Activated naive CD8-positive, alpha-beta T cell (primary cell): ENCODE results near the gene PLEKHD1.
"Not testable (repeated sequence)": the region's sequence is repeated elsewhere in the genome, so short reads cannot be mapped to it uniquely, and the experiment has no call there.

ENCODE experiments used
- H3K27ac Mint-ChIP-seq: one replicate; pipeline ENCODE4 v1.8.0; 2021; ENCODE audit warnings: mixed read lengths
- H3K27me3 Mint-ChIP-seq: one replicate; pipeline ENCODE4 v1.8.0; 2021; ENCODE audit warnings: mixed read lengths
- H3K36me3 Mint-ChIP-seq: one replicate; pipeline ENCODE4 v1.8.0; 2021; ENCODE audit warnings: mixed read lengths
- H3K4me1 Mint-ChIP-seq: one replicate; pipeline ENCODE4 v1.8.0; 2021; ENCODE audit warnings: low read depth, mixed read lengths
- H3K4me3 Mint-ChIP-seq: one replicate; pipeline ENCODE4 v1.8.0; 2021; ENCODE audit warnings: mild to moderate bottlenecking, mixed read lengths
- H3K9me3 Mint-ChIP-seq: one replicate; pipeline ENCODE4 v1.8.0; 2021; ENCODE audit warnings: low read depth, mixed read lengths

Gene PLEKHD1

DNA sequence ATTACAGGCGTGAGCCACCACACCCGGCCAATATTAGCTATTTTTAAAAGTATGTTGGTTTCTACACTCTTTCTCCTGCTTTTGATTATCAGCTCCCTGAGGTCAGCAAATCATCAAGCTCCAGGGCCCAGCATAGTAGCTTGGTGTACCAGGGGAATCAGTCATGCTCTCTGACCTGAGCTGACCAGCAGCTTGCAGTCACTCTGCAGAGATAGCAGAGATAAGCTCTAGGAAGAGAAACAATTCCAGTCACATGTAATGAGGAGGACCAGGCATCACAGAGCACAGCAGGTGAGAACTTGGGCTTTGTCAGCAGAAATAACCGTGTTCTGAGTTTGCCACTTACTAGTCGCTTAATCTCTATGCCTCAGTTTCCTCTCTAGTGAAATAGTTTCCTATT, 8.5 kb downstream of the PLEKHD1 start:
- no peaks in the 10 kb centered on the region for H3K4me1 Mint-ChIP-seq
- no peaks in the 10 kb centered on the region for H3K27me3 Mint-ChIP-seq
- no peak overlapping the region for H3K27ac Mint-ChIP-seq
- H3K36me3 Mint-ChIP-seq: no peaks in the 10 kb centered on the region
- no peaks in the 10 kb centered on the region for H3K9me3 Mint-ChIP-seq
- no peak overlapping the region for H3K4me3 Mint-ChIP-seq

DNA sequence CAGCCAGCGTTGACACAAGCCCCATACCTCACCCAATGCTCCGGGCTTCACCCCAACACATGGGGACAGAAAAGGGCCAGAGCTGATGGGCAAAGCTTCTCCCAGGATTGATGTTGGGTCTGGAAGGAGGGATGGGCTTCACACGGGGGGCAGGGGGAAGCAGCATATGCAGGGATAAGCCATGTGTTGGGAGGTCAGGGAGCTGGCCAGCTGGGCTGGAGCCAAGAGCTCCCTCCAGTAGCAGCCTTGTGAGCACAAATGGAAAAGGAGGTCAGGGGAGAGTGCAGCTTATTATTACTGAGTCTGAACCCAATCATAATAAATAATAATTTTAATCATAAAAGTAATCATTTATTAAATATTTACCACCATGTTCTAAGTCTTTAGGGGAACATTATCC, 9.3 kb downstream of the PLEKHD1 start:
- H3K9me3 Mint-ChIP-seq: no peaks in the 10 kb centered on the region
- H3K27ac Mint-ChIP-seq: no peak overlapping the region
- H3K4me3 Mint-ChIP-seq: no peak overlapping the region
- no peaks in the 10 kb centered on the region for H3K4me1 Mint-ChIP-seq
- H3K27me3 Mint-ChIP-seq: no peaks in the 10 kb centered on the region
- no peaks in the 10 kb centered on the region for H3K36me3 Mint-ChIP-seq

DNA sequence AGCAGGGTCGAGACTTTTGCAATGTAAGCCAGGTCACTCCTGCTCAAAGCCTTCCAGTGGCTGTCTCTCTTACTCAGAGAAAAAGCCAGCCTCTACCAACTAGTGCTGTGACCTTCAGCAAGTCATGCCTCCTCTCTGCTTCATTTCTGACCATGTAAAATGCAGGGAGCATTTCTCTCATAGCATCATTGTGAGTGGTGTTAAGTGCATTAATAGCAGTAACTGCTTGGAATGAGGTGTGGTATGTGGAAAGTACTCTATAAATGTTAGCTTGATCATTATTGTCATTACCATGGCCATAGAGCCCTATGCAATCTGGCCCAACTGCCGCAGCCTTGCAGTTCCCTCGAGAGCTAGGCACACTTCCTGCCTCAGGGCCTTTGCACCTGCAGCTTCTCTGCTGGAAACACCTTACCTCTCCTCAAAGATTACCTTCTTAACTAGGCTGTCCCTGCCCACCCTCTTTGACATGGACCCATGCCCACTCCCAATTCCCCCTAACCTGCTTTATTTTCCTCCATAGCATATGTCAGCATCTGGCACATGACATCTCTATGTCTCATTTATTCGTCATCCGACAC, 10.9 kb downstream of the PLEKHD1 start:
- no peaks in the 10 kb centered on the region for H3K36me3 Mint-ChIP-seq
- no peaks in the 10 kb centered on the region for H3K27me3 Mint-ChIP-seq
- no peaks in the 10 kb centered on the region for H3K9me3 Mint-ChIP-seq
- H3K27ac Mint-ChIP-seq: no peak overlapping the region
- H3K4me1 Mint-ChIP-seq: no peaks in the 10 kb centered on the region
- no peak overlapping the region for H3K4me3 Mint-ChIP-seq

DNA sequence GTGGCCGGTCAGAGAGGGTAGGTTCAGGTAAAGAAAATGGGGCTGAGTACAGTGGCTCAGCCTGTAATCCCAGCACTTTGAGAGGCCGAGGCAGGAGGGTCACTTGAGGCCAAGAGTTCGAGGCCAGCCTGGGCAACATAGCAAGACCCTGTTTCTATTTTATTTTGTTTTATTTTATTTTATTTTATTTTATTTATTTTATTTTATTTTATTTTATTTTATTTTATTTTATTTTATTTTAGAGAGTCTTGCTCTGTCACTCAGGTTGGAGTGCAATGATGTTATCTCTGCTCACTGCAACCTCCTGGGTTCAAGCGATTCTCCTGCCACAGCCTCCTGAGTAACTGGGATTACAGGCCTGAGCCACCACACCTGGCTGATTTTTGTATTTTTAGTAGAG, 13.3 kb downstream of the PLEKHD1 start:
- not testable (repeated sequence) for H3K27ac Mint-ChIP-seq, H3K4me3 Mint-ChIP-seq, H3K9me3 Mint-ChIP-seq, H3K36me3 Mint-ChIP-seq, H3K27me3 Mint-ChIP-seq, H3K4me1 Mint-ChIP-seq

DNA sequence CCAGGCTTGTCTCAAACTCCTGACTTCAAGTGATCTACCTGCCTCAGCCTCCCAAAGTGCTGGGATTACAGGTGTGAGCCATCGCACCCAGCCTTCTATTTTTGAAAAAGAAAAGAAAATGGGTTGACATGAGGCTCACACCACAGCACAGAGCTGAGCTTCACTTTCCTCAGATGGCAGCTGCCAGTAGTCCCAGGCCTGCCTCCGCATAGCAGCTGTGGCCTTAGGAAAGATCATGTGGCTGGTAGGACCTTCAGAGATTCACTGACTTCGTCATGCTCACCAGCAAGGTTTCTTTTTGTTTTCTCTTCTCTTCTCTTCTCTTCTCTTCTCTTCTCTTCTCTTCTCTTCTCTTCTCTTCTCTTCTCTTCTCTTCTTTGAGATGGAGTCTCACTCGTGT, 13.8 kb downstream of the PLEKHD1 start:
- H3K4me1 Mint-ChIP-seq, H3K4me3 Mint-ChIP-seq, H3K27me3 Mint-ChIP-seq, H3K9me3 Mint-ChIP-seq, H3K36me3 Mint-ChIP-seq, H3K27ac Mint-ChIP-seq: not testable (repeated sequence)

DNA sequence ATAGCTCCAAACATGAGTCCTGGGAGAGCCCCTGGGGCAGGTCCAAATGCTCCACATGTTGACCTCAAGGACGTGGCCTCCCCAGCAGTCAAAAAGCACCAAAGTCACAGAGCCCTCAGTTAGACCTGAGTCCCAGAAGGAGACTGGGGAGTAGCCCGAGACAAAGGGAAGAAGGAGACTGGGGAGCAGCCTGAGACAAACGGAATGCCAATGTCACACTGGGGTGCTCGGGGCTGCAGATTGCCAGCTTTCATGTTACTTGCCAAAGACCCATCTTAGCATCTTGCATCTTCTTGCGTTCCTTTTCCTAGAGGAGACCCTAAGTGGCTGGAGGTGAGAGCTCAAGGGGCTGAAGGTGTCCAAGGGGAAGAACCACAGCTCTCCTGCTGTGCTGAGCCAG, 14.9 kb downstream of the PLEKHD1 start:
- no peaks in the 10 kb centered on the region for H3K4me1 Mint-ChIP-seq
- peaks cover 2% of the 10 kb centered on the region for H3K27me3 Mint-ChIP-seq
- no peak overlapping the region for H3K4me3 Mint-ChIP-seq
- no peaks in the 10 kb centered on the region for H3K36me3 Mint-ChIP-seq
- H3K27ac Mint-ChIP-seq: no peak overlapping the region
- no peaks in the 10 kb centered on the region for H3K9me3 Mint-ChIP-seq

DNA sequence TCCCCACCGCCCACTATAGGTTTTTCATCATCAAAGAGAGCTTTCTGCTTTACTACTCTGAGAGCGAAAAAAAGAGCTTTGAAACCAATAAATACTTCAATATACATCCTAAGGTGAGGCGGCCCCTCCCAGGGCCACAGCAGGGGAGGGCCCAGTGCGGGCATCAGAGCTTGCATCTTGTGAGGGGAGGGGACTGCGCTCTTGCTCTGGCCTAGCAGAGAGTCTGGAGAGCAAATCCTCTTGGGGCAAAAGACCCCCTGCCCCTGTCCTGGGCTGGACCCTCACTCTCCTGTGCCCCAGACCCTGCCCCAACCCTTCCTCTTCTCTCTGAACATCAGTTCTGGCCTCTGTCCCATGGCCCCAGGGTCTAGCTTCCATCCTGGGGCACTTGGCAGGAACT, 15.6 kb downstream of the PLEKHD1 start:
- Mint-ChIP-seq H3K4me1 (no peaks in the 10 kb centered on the region), H3K9me3 (no peaks in the 10 kb centered on the region)

DNA sequence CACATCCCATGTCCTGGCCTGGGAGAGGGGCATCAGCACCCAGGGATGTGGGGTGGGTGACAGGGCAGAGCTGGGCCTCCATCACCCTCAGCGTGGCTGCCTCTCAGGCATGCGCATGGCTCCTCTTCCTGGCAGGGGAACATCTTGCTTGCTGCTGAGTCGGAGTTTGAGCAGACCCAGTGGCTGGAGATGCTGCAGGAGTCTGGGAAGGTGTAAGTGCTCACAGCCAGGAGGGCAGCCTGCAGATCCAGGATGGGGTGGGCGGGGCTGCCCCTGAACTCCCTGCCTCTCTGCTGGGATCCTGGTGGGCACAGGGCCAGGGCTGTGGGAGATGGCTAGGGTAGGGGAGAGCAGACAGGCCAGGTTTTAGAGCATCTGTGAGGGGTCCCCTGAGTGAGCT, 16.2 kb downstream of the PLEKHD1 start:
- no peaks in the 10 kb centered on the region for H3K36me3 Mint-ChIP-seq
- H3K27ac Mint-ChIP-seq: no peak overlapping the region
- H3K27me3 Mint-ChIP-seq: peaks cover 2% of the 10 kb centered on the region
- H3K9me3 Mint-ChIP-seq: no peaks in the 10 kb centered on the region
- no peaks in the 10 kb centered on the region for H3K4me1 Mint-ChIP-seq
- H3K4me3 Mint-ChIP-seq: no peak overlapping the region

More for the DNA sequence above, 15.6 kb downstream of the PLEKHD1 start:
- Mint-ChIP-seq H3K36me3 (no peaks in the 10 kb centered on the region), H3K27ac (no peak overlapping the region), H3K4me3 (no peak overlapping the region), H3K27me3 (peaks cover 2% of the 10 kb centered on the region)

DNA sequence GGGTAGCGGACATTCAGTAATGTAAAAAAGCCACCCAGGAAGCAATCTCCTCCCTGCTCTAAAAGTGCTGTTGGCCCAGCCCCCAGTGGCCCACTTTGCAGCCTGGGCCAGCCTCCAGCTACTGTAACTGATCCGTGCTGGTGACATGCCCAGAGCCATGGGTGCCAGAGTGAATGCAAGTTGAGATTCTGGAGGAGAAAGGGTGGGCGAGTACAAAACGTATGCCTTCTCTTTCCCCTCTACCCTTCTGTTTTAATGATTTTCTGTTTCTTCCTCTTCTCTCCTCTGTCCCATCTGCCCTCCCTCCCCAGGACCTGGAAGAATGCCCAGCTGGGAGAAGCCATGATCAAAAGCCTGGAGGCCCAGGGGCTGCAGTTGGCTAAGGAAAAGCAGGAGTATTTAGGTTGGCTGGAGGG, 16.9 kb downstream of the PLEKHD1 start:
- H3K36me3 Mint-ChIP-seq: no peaks in the 10 kb centered on the region
- no peaks in the 10 kb centered on the region for H3K4me1 Mint-ChIP-seq
- H3K9me3 Mint-ChIP-seq: no peaks in the 10 kb centered on the region
- no peak overlapping the region for H3K27ac Mint-ChIP-seq
- peaks cover 2% of the 10 kb centered on the region for H3K27me3 Mint-ChIP-seq
- H3K4me3 Mint-ChIP-seq: no peak overlapping the region

DNA sequence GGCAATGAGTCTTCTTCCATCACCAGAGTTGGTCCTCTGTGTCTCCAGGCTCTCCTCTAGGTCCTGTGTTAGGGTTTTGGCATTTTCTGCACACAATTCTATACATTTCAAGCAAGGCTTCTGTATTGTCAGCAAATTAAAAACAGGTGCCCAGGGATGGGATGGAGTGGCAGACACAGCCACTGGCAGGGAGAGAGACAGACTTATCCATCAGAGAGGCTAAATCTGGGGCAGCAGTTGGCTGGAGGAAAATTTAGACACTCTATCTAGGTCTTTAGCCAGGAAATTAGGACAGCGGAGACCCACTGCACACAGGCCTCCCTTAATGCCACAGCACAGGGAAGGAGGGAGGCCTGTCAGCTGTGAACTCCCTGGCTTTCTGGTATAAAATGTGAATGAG, 20.2 kb downstream of the PLEKHD1 start:
- no peaks in the 10 kb centered on the region for H3K9me3 Mint-ChIP-seq
- H3K4me3 Mint-ChIP-seq: no peak overlapping the region
- H3K4me1 Mint-ChIP-seq: no peaks in the 10 kb centered on the region
- H3K27me3 Mint-ChIP-seq: peaks cover 2% of the 10 kb centered on the region
- H3K27ac Mint-ChIP-seq: no peak overlapping the region
- H3K36me3 Mint-ChIP-seq: no peaks in the 10 kb centered on the region

DNA sequence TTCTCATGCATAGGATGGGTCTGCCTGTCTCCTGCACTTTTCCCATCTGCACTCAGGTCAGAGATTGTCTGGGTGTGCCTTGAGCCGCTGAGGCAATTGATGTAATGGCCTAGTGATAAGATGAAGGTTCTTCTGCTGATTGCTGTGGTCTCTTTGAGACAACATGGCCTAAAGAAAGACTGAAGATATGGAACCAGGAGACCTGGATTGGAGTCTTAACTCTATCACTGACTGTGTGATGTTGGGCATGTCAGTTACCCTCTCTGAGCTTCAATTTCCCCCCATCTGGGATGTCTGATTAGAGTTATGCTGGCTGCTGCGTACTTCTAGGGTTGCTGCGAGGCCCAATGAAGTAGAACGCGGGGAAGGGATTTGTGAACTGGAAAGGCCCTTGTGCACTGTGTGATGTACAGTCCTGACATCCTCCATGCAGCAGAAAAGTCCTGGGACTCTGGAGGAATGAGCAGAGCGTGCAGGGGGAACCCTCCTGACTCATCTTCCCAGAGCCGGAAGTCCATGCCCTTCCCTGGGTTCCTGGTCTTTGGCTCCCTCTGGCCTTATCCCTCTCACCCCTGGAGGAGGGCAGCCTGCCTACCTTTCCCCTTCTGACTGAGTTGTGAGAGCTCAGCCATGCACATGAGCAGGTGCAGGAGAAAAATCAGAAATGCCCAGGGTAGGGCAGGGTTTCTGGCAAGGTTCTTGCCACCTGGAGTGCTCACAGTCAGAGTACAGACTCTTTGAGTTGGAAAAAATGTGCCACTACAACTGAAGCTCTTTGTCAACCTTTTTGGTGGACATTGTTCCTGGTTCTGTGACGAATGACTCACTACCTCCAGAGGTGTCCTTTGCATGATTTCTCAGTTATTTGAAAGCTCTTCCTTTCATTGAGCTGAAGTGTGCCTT, 21.1 kb downstream of the PLEKHD1 start:
- peaks cover 2% of the 10 kb centered on the region for H3K27me3 Mint-ChIP-seq
- no peak overlapping the region for H3K4me3 Mint-ChIP-seq
- H3K9me3 Mint-ChIP-seq: no peaks in the 10 kb centered on the region
- H3K36me3 Mint-ChIP-seq: no peaks in the 10 kb centered on the region
- no peak overlapping the region for H3K27ac Mint-ChIP-seq
- H3K4me1 Mint-ChIP-seq: no peaks in the 10 kb centered on the region

DNA sequence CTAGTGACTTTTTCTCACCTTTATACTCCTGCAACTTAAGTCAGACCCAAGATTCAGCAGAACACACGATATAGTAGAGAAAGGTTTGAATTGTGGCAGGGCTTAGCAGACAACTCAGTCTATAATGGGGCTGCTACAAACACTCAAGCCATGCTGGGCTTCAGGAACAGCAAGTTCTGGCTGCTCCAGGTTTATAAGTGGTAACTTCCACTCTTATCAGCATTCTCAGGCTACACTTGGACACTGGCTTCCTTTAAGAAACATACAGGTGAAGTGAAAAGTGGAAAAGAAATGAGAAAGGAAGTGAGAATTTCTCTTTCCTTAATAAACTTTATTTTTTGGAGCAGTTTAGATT, 21.7 kb downstream of the PLEKHD1 start:
- Mint-ChIP-seq H3K27me3 (peaks cover 2% of the 10 kb centered on the region), H3K9me3 (no peaks in the 10 kb centered on the region), H3K27ac (no peak overlapping the region), H3K36me3 (no peaks in the 10 kb centered on the region), H3K4me1 (no peaks in the 10 kb centered on the region), H3K4me3 (no peak overlapping the region)

DNA sequence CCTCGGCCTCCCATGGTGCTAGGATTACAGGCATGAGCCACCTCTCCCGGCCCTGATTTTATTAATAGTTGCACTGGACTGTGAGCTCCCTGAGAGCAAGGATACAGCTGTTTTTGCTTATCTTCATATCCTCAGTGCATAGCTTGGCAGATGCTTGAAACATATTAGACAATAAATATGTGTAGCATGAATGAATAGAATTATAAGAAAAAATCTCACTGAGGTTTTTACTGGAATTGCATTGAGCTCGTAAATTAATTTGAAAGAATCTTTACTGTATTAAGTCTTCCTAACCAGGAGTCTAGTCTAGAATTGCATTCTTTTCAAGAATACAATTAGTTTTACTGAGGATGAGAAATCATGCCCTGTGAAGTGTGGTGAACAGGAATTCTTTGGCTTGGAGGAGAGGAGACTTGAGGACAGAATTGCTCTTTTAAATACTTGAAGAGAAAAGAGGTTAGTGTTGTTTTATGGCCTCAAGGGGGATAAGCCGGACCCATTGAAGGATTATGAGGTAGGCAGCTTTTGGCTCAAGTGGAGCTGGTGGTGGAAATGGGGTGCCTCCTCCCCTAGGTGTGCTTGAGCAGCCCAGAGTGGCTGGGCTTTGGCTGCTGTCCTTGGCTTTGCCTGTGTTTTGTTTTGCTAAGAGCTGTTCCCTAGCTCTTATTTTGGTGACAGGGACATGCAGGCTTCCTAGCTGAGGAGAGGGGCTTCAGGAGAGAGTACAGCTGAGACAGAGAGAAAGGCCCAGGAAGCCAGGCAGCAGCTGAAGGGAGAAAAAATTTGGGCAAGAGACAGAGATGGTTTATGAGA, 34.0 kb downstream of the PLEKHD1 start:
- Mint-ChIP-seq H3K36me3 (no peaks in the 10 kb centered on the region), H3K4me1 (no peaks in the 10 kb centered on the region), H3K9me3 (no peaks in the 10 kb centered on the region), H3K27ac (no peak overlapping the region), H3K27me3 (peaks cover 3% of the 10 kb centered on the region), H3K4me3 (no peak overlapping the region)

DNA sequence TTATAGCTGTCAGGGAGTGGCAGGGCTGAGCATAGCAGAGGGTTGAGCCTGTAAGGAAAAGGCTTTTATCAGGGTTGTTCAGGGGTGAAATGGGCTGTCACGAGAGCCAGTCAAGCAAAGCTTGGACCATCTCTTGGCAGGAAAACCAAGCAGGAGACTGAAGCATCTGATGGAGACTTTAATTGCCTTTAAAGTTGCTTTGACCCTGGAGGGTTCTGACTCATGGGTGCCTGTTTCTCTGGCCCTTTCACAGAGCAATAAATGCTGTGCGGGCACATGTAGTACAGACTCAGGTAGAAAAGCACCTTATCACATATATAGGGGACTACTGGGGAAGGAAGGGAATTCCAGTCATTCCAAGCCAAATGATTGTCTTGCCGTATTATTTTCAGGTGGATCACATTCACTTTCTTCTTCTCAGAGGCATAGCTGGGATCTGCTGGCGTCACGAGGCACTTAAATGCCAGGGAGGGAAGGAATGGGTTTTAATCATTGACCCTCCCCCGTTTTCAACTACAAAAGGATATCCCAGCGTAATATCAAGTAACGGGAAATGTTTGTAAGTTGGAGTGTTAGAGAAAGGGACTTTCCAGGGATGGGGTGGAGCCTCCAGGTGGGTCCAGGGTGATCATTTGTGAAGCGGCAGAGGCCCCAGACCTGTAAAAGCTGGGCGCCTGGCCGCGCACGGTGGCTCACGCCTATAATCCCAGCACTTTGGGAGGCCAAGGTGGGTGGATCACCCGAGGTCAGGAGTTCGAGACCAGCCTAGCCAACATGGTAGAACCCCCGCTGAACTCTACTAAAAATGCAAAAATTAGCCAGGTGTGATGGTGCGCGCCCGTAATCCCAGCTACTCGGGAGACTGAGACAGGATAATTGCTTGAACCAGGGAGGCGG, 34.9 kb downstream of the PLEKHD1 start:
- Mint-ChIP-seq H3K27me3 (no peaks in the 10 kb centered on the region), H3K9me3 (no peaks in the 10 kb centered on the region), H3K4me3 (no peak overlapping the region), H3K27ac (no peak overlapping the region), H3K4me1 (no peaks in the 10 kb centered on the region), H3K36me3 (no peaks in the 10 kb centered on the region)
